ENCODE measurements around the gene CLDN7. TPM values are rescaled to one million over a fixed set of nuclear protein-coding genes. Genes with fewer than 3 reads are reported as not detected.

Gene CLDN7
- total RNA-seq, 2 experiments from 2014 or later, result 0.32 TPM; not detected in 1

DNA sequence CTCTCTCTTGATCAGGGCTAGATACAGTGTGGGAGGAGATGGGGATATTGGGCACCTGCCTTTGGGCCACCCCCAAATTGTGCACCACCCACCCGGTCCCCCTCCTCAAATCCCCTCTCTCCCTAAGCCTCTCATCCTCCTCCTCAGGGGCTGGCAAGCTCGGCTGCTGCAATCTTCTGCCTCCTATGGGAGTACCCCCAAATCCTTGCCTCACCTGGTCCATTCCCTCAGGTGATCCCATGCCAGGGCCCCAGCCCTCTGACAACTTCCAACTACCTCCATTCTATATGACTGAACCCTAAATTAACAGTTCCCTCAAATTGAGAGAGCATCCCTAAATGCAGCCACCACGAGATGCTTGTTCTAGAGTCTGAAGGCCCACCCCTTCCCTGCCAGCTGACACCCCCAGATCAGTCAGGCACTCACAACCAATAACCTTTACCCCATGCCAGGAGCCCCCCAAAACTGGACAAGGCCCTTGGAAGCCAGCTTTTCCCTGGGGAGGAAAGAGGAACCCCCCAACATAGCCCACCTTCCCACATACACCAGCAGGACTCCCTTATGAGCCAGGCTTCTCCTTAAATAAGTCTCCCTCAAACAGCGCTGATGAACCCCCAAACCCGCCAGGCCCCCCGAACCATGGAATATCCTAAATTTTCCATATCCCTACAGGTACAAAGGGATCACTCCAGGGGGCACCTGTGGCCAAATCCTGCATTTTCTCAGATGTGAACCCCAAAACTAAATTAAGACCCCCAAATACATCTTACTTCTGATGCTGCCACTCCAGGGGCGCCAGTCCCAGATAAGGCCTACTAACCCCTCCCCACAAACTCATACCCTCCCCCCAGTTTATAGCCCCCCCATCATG is 45.8 kb downstream of the CLDN7 start:
- Histone ChIP-seq H3K27ac (ENCODE audit: low read depth, low read length, poor library complexity, severe bottlenecking) (peak overlapping the region; percentile 65), H4K20me1 (ENCODE audit: insufficient read depth, low read length) (no peaks in the 10 kb centered on the region), H3K4me2 (ENCODE audit: low read length) (peak overlapping the region; percentile 78), H3K9me2 (ENCODE audit: insufficient read depth, low read length) (no peaks in the 10 kb centered on the region), H3K36me3 (ENCODE audit: insufficient read depth, low read length) (peaks cover 8% of the 10 kb centered on the region; the same call in 1 of the 2 replicates), H3K4me3 (ENCODE audit: low read depth, low read length, poor library complexity, severe bottlenecking) (peak overlapping the region; percentile 75), H3K79me2 (ENCODE audit: insufficient read depth, low read depth, low read length) (peaks cover 30% of the 10 kb centered on the region), H2AFZ (ENCODE audit: low read length) (no peak overlapping the region), H3K4me1 (ENCODE audit: insufficient read depth, low read length, poor library complexity, severe bottlenecking) (peaks cover 64% of the 10 kb centered on the region), H3K9me3 (ENCODE audit: low read length) (no peaks in the 10 kb centered on the region)
- ChIA-PET CTCF (ENCODE audit: unreplicated experiment) (no interaction called here), POLR2A (no interaction called here)
- intact Hi-C loops (cut with micrococcal nuclease; ENCODE audit: unreplicated experiment), result no loop called here
- no peak for TF ChIP-seq EZH2phosphoT487 (IDR thresholded peaks at IDR 0.05; ENCODE audit: borderline replicate concordance, low read depth, low read length)
- TF ChIP-seq, protein P1, sequence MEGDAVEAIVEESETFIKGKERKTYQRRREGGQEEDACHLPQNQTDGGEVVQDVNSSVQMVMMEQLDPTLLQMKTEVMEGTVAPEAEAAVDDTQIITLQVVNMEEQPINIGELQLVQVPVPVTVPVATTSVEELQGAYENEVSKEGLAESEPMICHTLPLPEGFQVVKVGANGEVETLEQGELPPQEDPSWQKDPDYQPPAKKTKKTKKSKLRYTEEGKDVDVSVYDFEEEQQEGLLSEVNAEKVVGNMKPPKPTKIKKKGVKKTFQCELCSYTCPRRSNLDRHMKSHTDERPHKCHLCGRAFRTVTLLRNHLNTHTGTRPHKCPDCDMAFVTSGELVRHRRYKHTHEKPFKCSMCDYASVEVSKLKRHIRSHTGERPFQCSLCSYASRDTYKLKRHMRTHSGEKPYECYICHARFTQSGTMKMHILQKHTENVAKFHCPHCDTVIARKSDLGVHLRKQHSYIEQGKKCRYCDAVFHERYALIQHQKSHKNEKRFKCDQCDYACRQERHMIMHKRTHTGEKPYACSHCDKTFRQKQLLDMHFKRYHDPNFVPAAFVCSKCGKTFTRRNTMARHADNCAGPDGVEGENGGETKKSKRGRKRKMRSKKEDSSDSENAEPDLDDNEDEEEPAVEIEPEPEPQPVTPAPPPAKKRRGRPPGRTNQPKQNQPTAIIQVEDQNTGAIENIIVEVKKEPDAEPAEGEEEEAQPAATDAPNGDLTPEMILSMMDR (conservative IDR thresholded peaks at IDR 0.05; ENCODE audit: low read length), result no peak
- DNase-seq (ENCODE audit: low spot score), result peak; percentile 22
- no TSS peak for BruUV-seq (replicated peaks)

DNA sequence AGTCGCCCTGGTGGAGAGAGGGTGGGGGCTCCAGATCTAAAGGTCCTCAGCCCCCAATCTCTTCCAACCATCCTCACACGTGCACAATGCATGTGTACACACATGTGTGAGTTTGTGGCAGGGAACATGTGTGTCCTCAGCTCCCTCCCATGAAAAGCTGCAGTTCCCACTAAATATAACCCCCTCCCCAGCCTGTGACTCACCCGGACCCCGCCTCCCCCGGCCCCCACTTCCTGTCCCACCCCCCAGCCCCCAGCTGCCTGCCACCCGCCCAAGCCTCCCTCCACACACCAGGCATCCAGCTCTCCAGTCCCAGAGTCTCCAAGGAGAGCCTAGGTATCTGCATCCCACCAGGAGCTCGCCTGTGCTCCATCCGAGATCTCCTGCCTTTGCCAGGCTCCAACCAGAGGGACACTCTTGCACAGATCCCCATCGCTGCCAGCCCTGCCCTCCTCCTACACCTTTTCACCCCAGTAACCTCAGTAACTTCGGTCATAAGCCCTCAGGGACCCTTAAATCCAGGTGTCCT is 46.6 kb downstream of the CLDN7 start:
- ChIA-PET CTCF (ENCODE audit: unreplicated experiment) (no interaction called here), POLR2A (no interaction called here)
- Histone ChIP-seq H3K79me2 (ENCODE audit: insufficient read depth, low read depth, low read length) (peaks cover 30% of the 10 kb centered on the region), H3K36me3 (ENCODE audit: insufficient read depth, low read length) (peaks cover 2% of the 10 kb centered on the region; the same call in 1 of the 2 replicates), H2AFZ (ENCODE audit: low read length) (no peak overlapping the region), H3K27ac (ENCODE audit: low read depth, low read length, poor library complexity, severe bottlenecking) (peak overlapping the region; percentile 65), H3K9me2 (ENCODE audit: insufficient read depth, low read length) (no peaks in the 10 kb centered on the region), H3K4me3 (ENCODE audit: low read depth, low read length, poor library complexity, severe bottlenecking) (peak overlapping the region; percentile 75), H3K9me3 (ENCODE audit: low read length) (no peaks in the 10 kb centered on the region), H3K4me1 (ENCODE audit: insufficient read depth, low read length, poor library complexity, severe bottlenecking) (peaks cover 59% of the 10 kb centered on the region), H4K20me1 (ENCODE audit: insufficient read depth, low read length) (no peaks in the 10 kb centered on the region), H3K4me2 (ENCODE audit: low read length) (peak overlapping the region; percentile 78)
- no TSS peak for BruUV-seq (replicated peaks)
- TF ChIP-seq, protein P1 (conservative IDR thresholded peaks at IDR 0.05; ENCODE audit: low read length), result no peak
- TF ChIP-seq EZH2phosphoT487 (IDR thresholded peaks at IDR 0.05; ENCODE audit: borderline replicate concordance, low read depth, low read length), result no peak
- DNase-seq (ENCODE audit: low spot score), result peak; percentile 25
- intact Hi-C loops (cut with micrococcal nuclease; ENCODE audit: unreplicated experiment), result loop anchor here (2.0 kb wide), 1 partner anchor 23 kb away; the partner anchor contains the start of gene PHF23
